ENCODE results near the gene SCRT2.
"Not testable (repeated sequence)": the region's sequence is repeated elsewhere in the genome, so short reads cannot be mapped to it uniquely, and the experiment has no call there.

Gene SCRT2

GRCh38 chr20:675453-676314 is at the start of gene SCRT2:
SCRT2 (minus strand) TSS chr20:675802; CDS start chr20:675601, 201 bp downstream.
- DNase-seq: peak; percentile 79 to 87
- TF ChIP-seq POLR2A (IDR thresholded peaks at IDR 0.05; ENCODE audit: low read length) (no peak), GATA1 (IDR thresholded peaks at IDR 0.05; ENCODE audit: low read depth, low read length) (no peak)

- not testable (repeated sequence) for DNase-seq
Measured at GRCh38 chr20:724797-725196, 49.2 kb upstream of the SCRT2 start.

- no peak for DNase-seq
- TF ChIP-seq GATA1 (IDR thresholded peaks at IDR 0.05; ENCODE audit: low read depth, low read length) (no peak), POLR2A (IDR thresholded peaks at IDR 0.05; ENCODE audit: low read length) (no peak)
Measured at GRCh38 chr20:723756-724155, 48.2 kb upstream of the SCRT2 start.

- no peak for DNase-seq
- TF ChIP-seq GATA1 (IDR thresholded peaks at IDR 0.05; ENCODE audit: low read depth, low read length): no peak
- no peak for TF ChIP-seq POLR2A (IDR thresholded peaks at IDR 0.05; ENCODE audit: low read length)
Measured at GRCh38 chr20:722822-723644, 47.4 kb upstream of the SCRT2 start.

GRCh38 chr20:721876-722275 is 46.3 kb upstream of the SCRT2 start:
- no peak for DNase-seq
- TF ChIP-seq POLR2A (IDR thresholded peaks at IDR 0.05; ENCODE audit: low read length): no peak
- no peak for TF ChIP-seq GATA1 (IDR thresholded peaks at IDR 0.05; ENCODE audit: low read depth, low read length)

- TF ChIP-seq POLR2A (IDR thresholded peaks at IDR 0.05; ENCODE audit: low read length) (no peak), GATA1 (IDR thresholded peaks at IDR 0.05; ENCODE audit: low read depth, low read length) (no peak)
Measured at GRCh38 chr20:719816-720215, 44.2 kb upstream of the SCRT2 start.

GRCh38 chr20:719068-719467 is 43.5 kb upstream of the SCRT2 start:
- no peak for DNase-seq
- TF ChIP-seq POLR2A (IDR thresholded peaks at IDR 0.05; ENCODE audit: low read length) (no peak), GATA1 (IDR thresholded peaks at IDR 0.05; ENCODE audit: low read depth, low read length) (no peak)

More at GRCh38 chr20:719816-720215, 44.2 kb upstream of the SCRT2 start:
- DNase-seq: no peak

- no peak for DNase-seq
- TF ChIP-seq POLR2A (IDR thresholded peaks at IDR 0.05; ENCODE audit: low read length) (no peak), GATA1 (IDR thresholded peaks at IDR 0.05; ENCODE audit: low read depth, low read length) (no peak)
Measured at GRCh38 chr20:717832-718231, 42.2 kb upstream of the SCRT2 start.

- TF ChIP-seq POLR2A (IDR thresholded peaks at IDR 0.05; ENCODE audit: low read length): no peak
- TF ChIP-seq GATA1 (IDR thresholded peaks at IDR 0.05; ENCODE audit: low read depth, low read length): no peak
- DNase-seq: no peak
Measured at GRCh38 chr20:717271-717670, 41.7 kb upstream of the SCRT2 start.

GRCh38 chr20:714453-714852 is 38.9 kb upstream of the SCRT2 start:
- no peak for DNase-seq
- TF ChIP-seq GATA1 (IDR thresholded peaks at IDR 0.05; ENCODE audit: low read depth, low read length): no peak
- TF ChIP-seq POLR2A (IDR thresholded peaks at IDR 0.05; ENCODE audit: low read length): no peak

- TF ChIP-seq GATA1 (IDR thresholded peaks at IDR 0.05; ENCODE audit: low read depth, low read length) (no peak), POLR2A (IDR thresholded peaks at IDR 0.05; ENCODE audit: low read length) (no peak)
- DNase-seq: no peak
Measured at GRCh38 chr20:711576-711975, 36.0 kb upstream of the SCRT2 start.

- no peak for DNase-seq
- TF ChIP-seq POLR2A (IDR thresholded peaks at IDR 0.05; ENCODE audit: low read length) (no peak), GATA1 (IDR thresholded peaks at IDR 0.05; ENCODE audit: low read depth, low read length) (no peak)
Measured at GRCh38 chr20:710780-711450, 35.3 kb upstream of the SCRT2 start.

- DNase-seq: peak; percentile 52 to 68
- TF ChIP-seq POLR2A (IDR thresholded peaks at IDR 0.05; ENCODE audit: low read length): no peak
- no peak for TF ChIP-seq GATA1 (IDR thresholded peaks at IDR 0.05; ENCODE audit: low read depth, low read length)
Measured at GRCh38 chr20:709991-710779, 34.6 kb upstream of the SCRT2 start.

All from erythroblast (primary cell).